ENCODE measurements around the gene LRP1-AS. TPM values are rescaled to one million over a fixed set of nuclear protein-coding genes. Genes with fewer than 3 reads are reported as not detected.
A peak's percentile ranks its signal among the peaks of the same experiment; 100 is the strongest.

Gene LRP1-AS
- total and polyA plus RNA-seq, 10 of the 15 experiments (the other 5 are each of a cell fraction or from before 2014, with no cell fraction given) = not detected

- TF ChIP-seq ZBTB40 (IDR thresholded peaks at IDR 0.05; ENCODE audit: borderline replicate concordance) (peak; percentile 7; the same call in 1 of the 2 replicates), SREBF2 (IDR thresholded peaks at IDR 0.05; ENCODE audit: low read length) (no peak)
Observed at GRCh38 chr12:57111031-57111734, 36.2 kb downstream of the LRP1-AS start, which contains the start of gene STAT6 (continued).

- intact Hi-C loops (cut with micrococcal nuclease; ENCODE audit: unreplicated experiment) = loop anchor here (1.0 to 5.0 kb wide), 4 partner anchors 17 to 358 kb away; partner anchors contain the start of gene PRIM1
- ChIA-PET SMC1A (ENCODE audit: uncharacterized antibody, unreplicated experiment) (interaction anchor here (0.7 to 8.6 kb wide), 21 partner anchors 12 to 425 kb away, joined by 3 to 246 read pairs (median 13); partner anchors contain the start of genes HSD17B6, NAB2, NACA and NEMP1), RAD21 (ENCODE audit: unreplicated experiment) (interaction anchor here (0.8 to 5.3 kb wide), 25 partner anchors 11 to 479 kb away, joined by 3 to 285 read pairs (median 10); partner anchors contain the start of genes LRP1, NAB2, NACA and NEMP1), POLR2A (interaction anchor here (0.6 to 4.9 kb wide), 17 partner anchors 7 to 481 kb away, joined by 3 to 94 read pairs (median 8); partner anchors contain the start of genes BAZ2A, NAB2, NEMP1 and SHMT2), CTCF (interaction anchor here (0.7 to 11.7 kb wide), 28 partner anchors 11 to 1638 kb away, joined by 3 to 458 read pairs (median 10); partner anchors contain the start of genes NAB2, NACA, NEMP1 and PTGES3)
- FAIRE-seq (peak; percentile 95), ATAC-seq (peak; percentile 76), DNase-seq (ENCODE audit: low read depth, low spot score) (no peak)
- WGBS (ENCODE audit: insufficient coverage, insufficient replicate concordance, low lambda C conversion rate, missing lambda C conversion rate) = 4% methylated on average over 28 of the region's 28 CpGs
- Histone ChIP-seq H3K9me3 (replicated peaks; ENCODE audit: control insufficient read depth, insufficient read depth, low read length) (no peaks in the 10 kb centered on the region), H3K27ac (ENCODE audit: control insufficient read depth, insufficient read depth) (peak overlapping the region; percentile 97), H3K79me2 (ENCODE audit: control insufficient read depth, insufficient read depth, low read length) (peaks cover 41% of the 10 kb centered on the region), H3K9ac (ENCODE audit: control insufficient read depth, insufficient read depth, low read length) (peak overlapping the region; percentile 96), H2AFZ (ENCODE audit: control insufficient read depth, low read depth, low read length) (no peak overlapping the region; the same call in 1 of the 2 replicates), H3K4me3 (peak overlapping the region; percentile 95), H3K4me1 (ENCODE audit: control insufficient read depth, insufficient read depth, low read length) (peaks cover 8% of the 10 kb centered on the region), H3K36me3 (ENCODE audit: control insufficient read depth in 2 of 2, insufficient read depth in 2 of 2, low read length in 1 of 2) (peaks cover 8 to 18% of the 10 kb centered on the region in 2 experiments), H3K4me2 (ENCODE audit: control insufficient read depth, insufficient read depth) (peak overlapping the region; percentile 88), H3K27me3 (replicated peaks in 1 of 2; ENCODE audit: control insufficient read depth in 2 of 2, insufficient read depth in 2 of 2, low read length in 1 of 2) (no peaks in the 10 kb centered on the region), H4K20me1 (ENCODE audit: control insufficient read depth, insufficient read depth) (no peaks in the 10 kb centered on the region)
- in situ Hi-C loops (cut with MboI) = loop anchor here (5.0 kb wide), 3 partner anchors 43 to 353 kb away; no protein-coding TSS in a partner anchor
- BruUV-seq (replicated peaks) = TSS peak; percentile 89
- no peak for TF ChIP-seq YBX1 (IDR thresholded peaks at IDR 0.05)
- TF ChIP-seq SRF (IDR thresholded peaks at IDR 0.05; ENCODE audit: low read depth in 2 of 2, low read length in 2 of 2) = no peak
- no peak for TF ChIP-seq KLF5 (IDR thresholded peaks at IDR 0.05; ENCODE audit: partially characterized antibody)
- no peak for TF ChIP-seq RCOR1 (conservative IDR thresholded peaks at IDR 0.05; ENCODE audit: low read depth, low read length)
- no peak for TF ChIP-seq CEBPB (IDR thresholded peaks at IDR 0.05; ENCODE audit: borderline replicate concordance in 1 of 2, low read depth in 2 of 2, low read length in 2 of 2)
- no peak for TF ChIP-seq RB1 (IDR thresholded peaks at IDR 0.05; ENCODE audit: borderline replicate concordance)
- no peak for TF ChIP-seq CHD4 (IDR thresholded peaks at IDR 0.05)
- TF ChIP-seq PRDM15 (CRISPR knock-in tag; IDR thresholded peaks at IDR 0.05) = no peak
Observed at GRCh38 chr12:57110104-57111030, 37.1 kb downstream of the LRP1-AS start.

Measured in GM12878 (cell line).